H54 (cell line): ENCODE measurements around the gene CCNH.

Experiments
- DNase-seq: peaks from one replicate; pipeline ENCODE4 v3.0.0; 2011; ENCODE audit warnings: low spot score, mixed read lengths; ENCODE audit not compliant: insufficient read length
- FAIRE-seq: peaks from 3 replicates; lab custom pipeline; 2011; peaks lifted over from hg19 to GRCh38; lab: Jason Lieb, UNC
- POLR2A ChIP-seq: IDR thresholded peaks from 2 replicates; pipeline ENCODE4 v1.6.1; 2011; ENCODE audit warnings: low read depth, mild to moderate bottlenecking, low read length

The CCNH gene

DNA sequence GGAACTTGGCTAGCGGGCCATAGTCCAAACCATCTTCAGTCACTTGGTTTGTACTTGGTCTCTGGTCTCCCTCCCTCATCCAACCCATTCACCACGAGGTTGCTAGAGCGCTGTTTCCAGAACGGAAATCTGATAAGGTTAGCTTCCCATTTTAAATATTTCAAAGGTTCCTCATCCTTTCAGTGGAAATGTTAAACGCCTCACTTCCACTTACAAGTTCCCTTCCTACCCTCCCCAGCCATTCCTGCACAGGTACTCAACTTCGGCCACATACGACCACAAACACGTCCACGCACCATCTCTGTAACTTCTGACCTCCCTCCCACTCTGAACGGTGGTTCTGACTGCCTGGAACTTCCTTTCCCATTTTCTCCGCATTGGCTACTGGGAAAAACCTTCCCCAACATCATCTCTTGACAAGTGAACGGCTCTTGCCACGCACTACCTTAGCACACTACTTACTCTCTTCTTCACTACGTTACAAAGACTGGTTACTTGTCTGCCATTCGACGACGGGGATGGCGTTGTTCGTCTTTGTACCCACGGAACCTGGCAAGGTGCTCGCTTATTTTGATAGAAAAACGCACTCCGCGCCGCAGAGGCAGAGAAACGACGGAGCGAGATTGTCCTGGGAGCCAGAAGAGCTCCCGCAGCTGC, 629 bp downstream of the CCNH start:
- peak; percentile 76 for FAIRE-seq
- 0 out of 2 replicates have a peak, but pooled peaks have one; percentile 17 for TF ChIP-seq POLR2A

DNA sequence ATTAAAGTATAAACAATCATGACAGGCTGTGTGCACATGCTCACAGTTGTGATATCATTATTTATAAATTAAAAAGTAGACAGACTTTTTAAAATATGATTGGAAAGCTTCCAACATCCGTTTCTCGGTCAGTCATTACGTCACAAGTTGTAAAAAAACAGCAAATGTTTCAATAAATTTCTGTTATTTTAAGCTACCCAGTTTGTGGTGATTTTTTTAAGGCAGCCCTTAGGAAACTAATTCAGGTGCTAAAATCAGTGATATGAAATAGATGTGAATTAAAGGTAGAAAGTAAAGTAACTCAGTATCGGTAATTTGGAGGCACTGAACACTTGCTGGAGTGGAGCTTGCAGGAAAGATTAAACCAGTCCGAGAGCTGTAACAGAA, 1.2 kb downstream of the CCNH start:
- FAIRE-seq, result no peak
- no peak for TF ChIP-seq POLR2A
- no peak for DNase-seq

More for the DNA sequence above, 629 bp downstream of the CCNH start:
- no peak for DNase-seq

DNA sequence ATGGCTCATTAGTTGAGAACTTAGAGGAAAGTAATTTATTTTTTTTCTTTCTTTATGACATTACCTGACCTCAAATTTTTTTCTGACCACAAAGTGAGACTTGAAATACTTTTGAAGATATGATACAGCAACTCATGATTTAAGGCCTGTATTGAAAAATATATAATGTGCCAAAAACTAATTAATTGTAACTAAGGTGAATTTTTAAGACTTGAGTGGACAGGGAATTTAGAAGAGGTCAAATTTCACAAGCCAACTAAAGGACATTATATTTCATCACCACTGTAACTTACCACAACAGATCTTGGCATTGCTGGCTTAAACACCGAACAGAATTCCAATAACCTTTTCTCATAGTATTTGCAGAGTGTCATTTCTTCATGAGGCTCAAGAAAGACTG, 1.8 kb downstream of the CCNH start:
- DNase-seq, result no peak
- FAIRE-seq, result peak; percentile 30
- no peak for TF ChIP-seq POLR2A

DNA sequence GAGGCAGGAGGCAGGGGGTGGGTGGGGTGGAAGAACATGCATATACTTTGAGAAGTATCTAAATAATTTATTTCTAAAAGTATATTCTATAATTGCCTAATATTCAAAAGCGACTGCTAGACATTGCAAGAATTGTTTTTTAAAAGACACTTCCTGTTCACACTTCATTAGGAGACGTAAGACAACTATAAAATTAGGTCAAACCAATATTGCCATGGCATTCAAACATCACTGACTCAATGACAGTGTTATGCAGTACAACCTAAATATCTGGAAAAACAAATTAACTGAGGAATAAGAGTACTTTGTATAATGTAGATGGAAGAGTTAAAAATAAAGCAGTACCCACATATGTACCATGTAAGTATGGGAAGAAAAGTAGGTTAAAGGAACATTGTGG, 4.5 kb downstream of the CCNH start:
- TF ChIP-seq POLR2A, result no peak
- no peak for DNase-seq
- FAIRE-seq, result no peak

DNA sequence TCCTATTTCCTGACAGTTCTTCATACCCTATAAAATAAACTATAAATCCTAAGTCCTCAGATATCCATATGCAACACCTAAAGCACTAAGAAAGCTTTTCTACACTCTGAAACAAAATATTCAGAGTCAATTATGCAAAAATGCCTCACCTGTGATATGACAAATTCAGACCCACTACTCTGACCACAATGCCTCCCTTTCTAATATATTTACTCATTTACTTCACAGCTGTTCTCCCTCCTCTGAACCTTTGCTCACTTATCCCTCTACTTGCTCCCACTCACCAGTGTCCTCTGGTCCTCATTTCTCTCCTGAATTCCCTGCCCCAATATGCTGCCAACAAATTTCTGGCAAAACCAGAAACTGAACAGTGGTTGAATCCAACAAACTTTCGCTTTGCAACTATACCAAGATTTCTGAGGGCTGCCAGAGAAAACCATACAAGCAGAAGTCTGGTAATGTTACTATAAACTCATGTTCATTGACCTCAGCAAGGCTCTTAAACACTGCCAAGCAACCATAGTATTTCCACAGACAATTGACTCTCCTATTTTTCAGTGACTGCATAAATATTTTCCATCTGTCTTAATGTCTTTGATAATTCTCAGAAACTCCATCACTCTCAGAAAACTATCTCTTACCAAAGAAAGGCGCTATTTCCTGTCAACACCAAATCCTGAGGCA, 7.1 kb downstream of the CCNH start:
- DNase-seq (no peak), FAIRE-seq (no peak)
- no peak for TF ChIP-seq POLR2A

DNA sequence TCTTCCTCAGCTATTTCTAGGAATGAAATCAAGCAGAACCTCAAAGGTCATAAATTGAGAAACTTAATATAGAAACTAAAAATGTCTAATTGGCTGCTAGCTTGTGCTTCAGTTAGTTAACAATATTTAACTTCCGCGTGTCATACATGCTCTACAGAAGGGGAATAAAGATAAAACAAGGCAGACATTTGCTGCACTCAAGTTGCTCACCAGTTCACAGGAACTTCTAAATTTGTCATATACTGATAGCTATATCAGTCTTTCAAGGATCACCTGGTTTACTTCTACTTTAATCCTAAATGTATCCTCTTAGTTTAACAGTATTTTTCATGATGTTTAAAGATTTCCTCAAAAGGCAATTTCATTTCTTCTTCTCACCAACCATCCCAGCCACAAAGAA, 8.4 kb downstream of the CCNH start:
- DNase-seq, result no peak
- no peak for TF ChIP-seq POLR2A
- FAIRE-seq, result no peak

DNA sequence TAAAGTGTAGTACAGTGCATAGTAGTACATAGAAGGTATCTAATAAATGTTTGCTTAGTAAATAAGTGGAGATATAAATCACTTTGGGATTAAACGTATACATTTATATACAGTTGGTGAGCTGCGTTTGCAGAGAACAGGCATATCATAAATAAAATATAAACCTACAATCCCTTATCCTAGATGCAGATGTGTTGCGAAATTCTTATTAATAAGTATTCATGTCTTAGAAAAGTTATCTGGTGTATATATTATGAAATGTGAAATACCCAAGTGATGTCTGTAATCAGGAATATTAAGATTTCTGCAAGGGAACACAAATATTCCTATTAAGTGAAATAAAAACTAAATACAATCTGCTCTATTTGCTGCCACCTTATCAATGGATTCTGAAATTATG, 8.8 kb downstream of the CCNH start:
- FAIRE-seq (no peak), DNase-seq (no peak)
- no peak for TF ChIP-seq POLR2A

DNA sequence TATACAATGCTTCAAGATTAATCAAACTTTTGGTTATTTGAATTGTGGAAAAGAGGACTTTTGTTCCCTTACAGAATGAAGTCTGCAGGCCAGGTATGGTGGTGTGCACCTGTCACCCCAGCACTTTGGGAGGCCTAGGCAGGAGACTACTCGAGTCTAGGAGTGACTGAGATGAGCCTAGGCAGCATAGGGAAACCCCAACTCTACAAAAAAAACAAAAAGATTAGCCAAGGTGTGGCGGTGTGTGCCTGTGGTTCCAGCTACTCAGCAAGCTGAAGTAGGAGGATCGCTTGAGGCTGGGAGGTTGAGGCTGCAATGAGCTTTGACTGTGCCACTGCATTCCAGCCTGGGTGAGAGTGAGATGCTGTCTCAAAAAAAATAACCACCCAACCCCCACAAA, 9.3 kb downstream of the CCNH start:
- no peak for FAIRE-seq
- no peak for DNase-seq
- no peak for TF ChIP-seq POLR2A

DNA sequence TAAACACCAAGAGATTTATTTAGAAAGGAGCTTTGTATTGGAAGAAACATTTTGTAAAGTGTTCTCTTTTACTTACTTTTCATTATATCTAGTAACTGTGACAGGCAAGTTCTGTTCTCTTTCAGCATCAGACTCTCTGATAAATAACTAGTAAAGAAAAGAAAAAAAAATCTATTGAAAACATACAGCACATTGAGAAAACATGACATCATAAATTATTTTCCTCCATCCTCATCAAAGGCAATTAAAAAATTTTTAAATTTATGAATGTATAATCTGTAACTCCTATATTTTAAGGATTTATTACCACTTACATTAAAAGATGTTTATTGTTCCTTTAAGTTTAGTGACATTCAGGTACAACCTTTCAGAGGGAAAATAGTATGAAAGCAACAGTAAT, 11.1 kb downstream of the CCNH start:
- DNase-seq (no peak), FAIRE-seq (no peak)
- no peak for TF ChIP-seq POLR2A

DNA sequence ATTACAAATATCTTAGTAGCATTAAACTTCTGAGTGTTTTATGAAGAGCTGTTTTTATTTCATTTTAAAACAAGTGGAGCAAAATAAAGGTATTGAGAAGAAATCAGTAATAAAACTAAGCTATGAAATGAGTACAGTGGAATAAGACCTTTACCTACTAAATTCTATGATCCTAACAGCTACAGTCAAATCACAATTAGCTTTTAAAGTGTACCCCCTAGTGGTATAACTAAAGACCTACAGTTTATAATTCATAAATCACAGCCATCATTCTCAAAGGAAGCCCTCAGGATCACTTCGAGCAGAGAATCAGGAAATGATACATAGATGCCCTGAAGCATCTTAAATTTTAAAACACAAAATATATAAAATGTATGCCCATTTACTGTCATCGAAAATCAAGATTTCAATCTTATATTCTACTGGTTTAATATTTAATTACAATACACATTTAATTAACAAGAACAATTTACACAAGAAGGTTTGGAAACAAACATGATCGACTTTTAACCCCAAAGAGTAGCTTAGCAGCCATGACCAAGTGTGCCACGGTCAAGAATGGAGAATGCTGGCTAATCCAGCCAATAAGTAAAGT, 12.3 kb downstream of the CCNH start:
- no peak for TF ChIP-seq POLR2A
- FAIRE-seq, result peak; percentile 91
- DNase-seq, result no peak

DNA sequence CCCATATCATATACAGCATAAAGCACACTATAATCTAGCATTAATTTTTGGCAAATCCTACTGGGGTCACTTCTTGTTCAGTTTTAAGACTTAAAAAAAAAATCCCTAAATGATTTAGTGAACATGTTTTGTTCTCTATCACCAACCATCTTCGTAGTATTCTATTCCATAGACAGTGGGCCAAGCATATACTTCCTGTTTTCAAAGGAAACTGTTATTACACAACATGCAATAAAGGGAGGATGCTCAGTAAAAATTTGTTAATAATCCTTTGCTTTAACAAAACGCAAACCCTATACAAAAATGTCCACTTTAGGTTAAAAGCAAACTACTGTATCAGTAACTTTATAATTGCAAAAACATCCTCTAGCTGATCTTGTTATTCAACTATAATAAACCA, 13.0 kb downstream of the CCNH start:
- no peak for TF ChIP-seq POLR2A
- DNase-seq (no peak), FAIRE-seq (no peak)

DNA sequence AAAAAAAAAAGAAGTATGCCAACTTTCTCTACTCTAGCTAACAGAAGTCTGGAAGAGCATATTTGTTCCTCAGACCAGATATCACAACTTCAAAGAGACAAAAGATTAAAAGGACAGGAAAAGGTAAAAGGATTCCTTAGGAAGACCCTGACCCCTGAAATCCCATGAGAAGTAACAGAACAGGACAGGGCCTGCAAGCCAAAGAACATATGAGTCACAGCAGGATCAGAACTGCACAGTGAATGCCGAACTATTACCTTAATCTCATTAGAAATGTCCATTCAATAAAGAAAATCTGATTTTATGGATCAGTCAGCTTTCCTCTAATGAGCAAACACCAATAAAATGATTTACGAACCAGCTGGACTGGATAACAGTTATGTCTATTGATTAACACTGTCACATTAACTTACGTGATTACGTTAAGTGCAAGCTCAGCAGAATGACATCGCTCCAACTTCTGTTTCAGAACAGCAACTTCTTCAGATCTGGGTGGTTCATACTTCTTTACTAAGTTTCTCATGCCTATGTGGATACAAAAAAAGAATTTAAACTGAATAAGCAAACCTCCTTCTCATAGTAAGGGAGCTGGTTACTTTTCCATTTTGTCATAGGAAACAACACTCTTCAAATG, 13.6 kb downstream of the CCNH start:
- DNase-seq (no peak), FAIRE-seq (peak; percentile 66)
- no peak for TF ChIP-seq POLR2A

DNA sequence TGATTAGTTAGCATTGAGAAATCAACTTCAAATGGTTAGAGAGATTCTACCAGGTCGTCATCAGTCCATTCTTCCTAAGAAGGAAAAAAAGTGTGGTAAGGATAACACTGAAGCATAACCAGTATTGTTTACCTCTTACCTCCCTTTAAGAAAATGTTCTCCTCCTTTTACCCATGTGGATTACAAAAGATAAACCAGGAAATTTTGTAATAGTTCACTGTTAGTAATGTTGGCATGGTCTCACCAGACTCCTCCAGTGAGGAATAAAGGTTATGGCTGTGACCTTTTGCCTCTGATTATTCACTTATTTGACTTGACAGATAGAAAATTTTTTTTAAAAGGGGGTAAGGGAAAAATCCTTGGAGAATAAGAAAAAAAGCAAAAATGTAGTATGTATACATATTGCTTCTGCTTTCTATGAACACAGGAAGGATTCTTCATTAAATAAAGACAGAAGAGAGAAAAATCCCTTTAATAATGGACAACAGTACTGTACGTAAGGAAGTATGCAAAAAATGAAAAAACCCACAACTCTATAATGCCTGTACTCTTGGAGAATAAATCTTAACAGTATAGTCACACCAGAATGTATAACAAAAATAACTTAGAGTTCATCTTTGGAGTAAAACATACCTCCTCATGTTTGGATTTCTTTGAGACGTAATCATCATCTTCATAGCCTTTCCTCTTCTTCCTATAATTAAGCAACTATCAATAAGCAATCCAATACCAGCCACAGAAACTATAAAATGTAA, 18.1 kb downstream of the CCNH start:
- FAIRE-seq, result peak; percentile 82
- DNase-seq, result no peak
- no peak for TF ChIP-seq POLR2A
